NCI-H510A (cell line): ENCODE measurements around the gene TDRD15.
"Not testable (repeated sequence)": the region's sequence is repeated elsewhere in the genome, so short reads cannot be mapped to it uniquely, and the experiment has no call there.

ENCODE experiments used
- DNase-seq: peaks from one replicate; lab custom pipeline; 2025; lab: John Stamatoyannopoulos, UW

Gene TDRD15

GRCh38 chr2:21146638-21147037, 22.9 kb downstream of the TDRD15 start:
- DNase-seq: no peak

GRCh38 chr2:21148718-21149117, 24.9 kb downstream of the TDRD15 start:
- DNase-seq: no peak

GRCh38 chr2:21151234-21151633, 27.5 kb downstream of the TDRD15 start:
- not testable (repeated sequence) for DNase-seq

DNA sequence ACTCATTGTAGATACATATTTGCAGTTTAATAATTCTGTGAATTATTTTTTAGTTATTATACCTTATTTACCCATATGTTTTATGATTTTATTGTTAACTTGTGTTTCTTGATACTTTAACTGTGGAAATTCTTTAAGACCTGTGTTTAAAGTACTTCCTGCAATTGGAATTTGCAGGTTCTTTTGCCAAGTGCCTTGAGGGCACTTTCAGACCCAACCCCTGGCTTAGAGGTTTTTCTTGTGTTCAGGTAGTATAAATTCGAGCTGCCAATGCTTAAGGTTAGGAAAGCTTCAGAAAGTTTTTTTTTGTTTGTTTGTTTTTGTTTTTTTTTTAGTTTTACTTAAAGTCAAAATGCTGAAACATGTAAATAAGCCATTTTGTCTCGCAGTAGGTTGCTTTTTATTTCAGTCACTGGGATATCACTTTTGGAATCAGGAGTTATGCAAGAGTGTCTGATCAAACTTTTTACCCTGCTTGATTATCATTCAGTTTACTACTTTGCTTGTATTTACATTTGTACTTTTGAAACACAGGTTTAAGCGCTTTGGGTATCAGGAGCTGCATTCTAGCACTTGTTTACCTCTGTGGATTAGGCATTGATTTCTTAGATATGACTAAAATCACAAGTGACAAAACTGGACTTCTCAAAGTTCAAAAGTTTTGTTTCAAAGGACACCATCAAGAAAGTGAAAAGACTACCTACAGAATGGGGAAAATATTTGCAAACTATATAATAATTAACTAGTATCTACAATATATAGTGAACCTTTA, 31.8 kb downstream of the TDRD15 start:
- no peak for DNase-seq

GRCh38 chr2:21161122-21161521, 37.4 kb downstream of the TDRD15 start:
- no peak for DNase-seq

- DNase-seq: no peak
Observed at GRCh38 chr2:21161832-21162614, 38.3 kb downstream of the TDRD15 start.

- no peak for DNase-seq
Observed at GRCh38 chr2:21162615-21162878, 38.8 kb downstream of the TDRD15 start.

DNA sequence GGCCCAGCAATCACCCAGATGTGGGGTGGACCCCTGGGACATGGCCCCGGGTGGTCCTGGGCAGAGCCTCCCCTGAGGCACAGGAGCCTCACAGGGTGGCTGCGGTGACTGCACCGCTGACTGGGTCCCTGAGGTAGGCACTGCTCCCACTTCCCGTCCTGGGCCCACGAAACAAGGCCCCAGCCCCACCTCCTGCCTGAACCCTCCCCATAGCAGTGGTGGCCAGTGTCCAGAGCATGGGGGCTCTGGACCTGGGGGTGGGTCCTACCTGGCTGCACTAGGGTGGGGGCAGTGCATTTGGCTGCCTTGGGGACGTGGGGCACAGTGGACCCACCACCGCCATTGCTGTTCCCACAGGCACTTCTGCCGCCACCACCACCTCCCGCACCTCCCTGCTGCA, 39.4 kb downstream of the TDRD15 start:
- no peak for DNase-seq

DNA sequence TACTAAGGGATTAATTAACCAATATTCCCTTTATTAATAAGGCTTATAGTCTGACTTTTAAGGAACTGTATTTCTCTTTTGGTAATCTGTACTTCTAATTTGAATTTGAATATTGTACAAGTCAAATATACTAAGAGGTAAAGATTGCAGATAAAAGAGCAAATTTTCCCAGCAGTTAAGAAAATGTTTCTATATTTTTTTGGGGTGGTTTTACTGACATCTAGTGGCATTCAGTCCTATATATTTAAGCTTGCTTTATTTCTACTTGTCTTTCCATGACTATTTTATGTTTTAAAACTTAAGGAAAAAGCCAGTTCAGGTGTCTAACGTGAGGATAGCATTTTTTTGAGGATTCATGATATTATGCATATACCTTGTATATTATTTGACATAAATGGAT, 41.6 kb downstream of the TDRD15 start:
- DNase-seq: no peak

- no peak for DNase-seq
Observed at GRCh38 chr2:21175895-21176646, 52.3 kb downstream of the TDRD15 start.

DNA sequence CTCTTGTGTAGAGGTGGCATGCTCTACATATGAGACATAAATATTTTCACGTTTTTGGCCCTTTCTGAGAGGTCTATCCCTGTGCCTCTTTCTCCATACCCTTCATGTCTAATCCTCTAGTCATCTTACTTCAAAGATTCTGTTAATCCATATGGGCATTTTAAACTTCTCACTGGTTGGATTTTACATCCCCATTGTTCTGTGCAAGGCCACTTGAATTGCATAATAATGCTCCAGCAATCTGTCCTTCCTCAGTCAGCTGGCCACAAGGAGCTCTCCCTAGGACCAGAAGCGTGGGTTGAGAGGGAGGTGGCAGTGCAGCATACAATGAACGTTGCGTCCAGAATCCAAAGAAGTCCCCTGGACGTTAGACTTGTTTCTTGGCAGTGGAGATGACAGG, 58.2 kb downstream of the TDRD15 start:
- DNase-seq: no peak

- no peak for DNase-seq
Observed at GRCh38 chr2:21183306-21183705, 59.5 kb downstream of the TDRD15 start.

DNA sequence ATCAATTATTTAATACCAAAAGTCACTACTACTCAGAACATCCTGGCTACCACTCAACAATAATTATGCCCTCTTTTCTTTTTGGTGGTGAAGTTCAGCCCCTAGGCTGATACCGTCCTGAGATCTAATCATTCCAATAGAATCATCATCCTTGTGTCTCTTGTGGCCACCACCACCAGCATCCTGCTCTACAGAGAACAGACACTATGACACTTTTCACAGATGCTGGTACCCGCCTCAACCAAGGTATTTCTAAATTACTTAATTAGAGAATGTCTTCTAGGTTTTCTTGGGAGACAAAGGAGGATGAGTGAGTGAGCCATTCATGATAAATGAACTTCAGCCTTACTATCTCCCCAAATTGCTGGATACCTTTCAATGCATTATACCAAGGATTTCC, 60.0 kb downstream of the TDRD15 start:
- no peak for DNase-seq

- no peak for DNase-seq
Observed at GRCh38 chr2:21191535-21191934, 67.8 kb downstream of the TDRD15 start.
